IPS-15b (cell line): Measurements from ENCODE around the gene SLCO3A1.

Experiments
- H3K27me3 ChIP-seq: one replicate; pipeline ENCODE4 v1.6.1; 2013; ENCODE audit warnings: low read length; ENCODE audit not compliant: control insufficient read depth, insufficient read depth
- H3K36me3 ChIP-seq: one replicate; pipeline ENCODE4 v1.6.1; 2013; ENCODE audit warnings: low read length; ENCODE audit not compliant: control insufficient read depth, insufficient read depth
- H3K4me1 ChIP-seq: one replicate; pipeline ENCODE4 v1.6.1; 2013; ENCODE audit warnings: mild to moderate bottlenecking, low read length; ENCODE audit not compliant: control insufficient read depth, insufficient read depth
- H3K4me3 ChIP-seq: one replicate; pipeline ENCODE4 v1.5.1; 2013; ENCODE audit warnings: low read depth, low read length
- H3K9ac ChIP-seq: one replicate; pipeline ENCODE4 v1.6.1; 2013; ENCODE audit warnings: low read depth, mild to moderate bottlenecking, low read length
- H3K9me3 ChIP-seq: one replicate; pipeline ENCODE4 v1.6.1; 2013; ENCODE audit warnings: mild to moderate bottlenecking, low read length; ENCODE audit not compliant: control insufficient read depth, insufficient read depth

Gene SLCO3A1

DNA sequence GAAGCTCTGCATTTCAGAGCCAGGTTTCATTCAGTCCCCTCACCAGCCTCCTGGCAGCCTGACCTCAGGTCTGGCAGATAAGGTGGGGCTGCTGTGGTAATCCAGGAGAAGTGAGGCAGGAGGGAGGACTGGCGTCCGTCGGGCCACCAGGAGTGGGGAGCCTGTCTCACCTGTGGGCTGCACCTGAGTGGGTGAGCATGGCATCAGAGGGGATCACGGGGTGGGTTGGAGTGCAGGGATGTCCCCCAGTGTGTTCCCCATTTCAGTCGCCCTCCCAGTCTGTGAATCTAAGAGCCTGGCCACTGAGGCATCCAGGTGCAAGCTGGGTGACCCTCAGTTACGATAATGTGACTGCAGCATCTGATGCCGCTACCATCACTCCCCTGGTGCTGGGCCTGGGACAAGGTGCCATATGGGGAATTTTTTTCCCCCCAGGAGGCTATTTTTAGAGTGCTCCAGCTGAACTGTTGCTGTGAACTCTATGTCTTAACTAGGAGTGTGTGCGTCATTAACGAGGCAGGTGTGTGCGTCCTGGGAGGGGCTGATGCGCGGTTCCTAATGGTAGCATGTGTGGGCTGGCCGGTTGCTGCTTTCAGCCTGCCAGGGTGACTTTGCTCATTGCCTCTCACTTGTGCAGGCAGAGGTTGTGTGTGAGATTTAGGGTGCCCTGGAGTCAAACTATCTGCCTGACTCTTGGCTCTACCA is 165.2 kb downstream of the SLCO3A1 start:
- H3K36me3 ChIP-seq, result no peaks in the 10 kb centered on the region
- no peaks in the 10 kb centered on the region for H3K27me3 ChIP-seq
- H3K4me3 ChIP-seq, result no peak overlapping the region
- peaks cover 2% of the 10 kb centered on the region for H3K4me1 ChIP-seq
- no peak overlapping the region for H3K9ac ChIP-seq
- no peaks in the 10 kb centered on the region for H3K9me3 ChIP-seq

DNA sequence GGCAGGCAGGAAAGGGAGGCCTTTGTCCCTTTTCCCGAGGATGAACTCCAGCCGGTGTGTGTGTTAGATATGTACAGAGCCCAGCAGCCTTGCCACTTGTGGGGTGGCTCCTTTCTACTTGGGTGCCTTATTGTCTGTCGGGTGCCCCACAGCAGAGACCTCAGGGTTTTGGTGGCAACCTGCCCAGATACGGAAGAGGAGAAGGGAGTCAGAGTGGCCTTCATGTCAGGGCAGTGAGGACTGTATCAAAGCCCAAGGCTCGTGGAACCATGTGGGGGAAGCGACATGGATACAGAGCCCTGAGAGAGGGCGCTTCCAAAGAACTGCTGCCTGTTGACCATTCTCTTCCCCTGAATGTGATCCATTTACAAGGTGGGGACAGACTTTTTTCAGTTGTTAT is 166.2 kb downstream of the SLCO3A1 start:
- H3K9me3 ChIP-seq, result no peaks in the 10 kb centered on the region
- H3K4me3 ChIP-seq, result no peak overlapping the region
- no peaks in the 10 kb centered on the region for H3K4me1 ChIP-seq
- no peaks in the 10 kb centered on the region for H3K36me3 ChIP-seq
- no peak overlapping the region for H3K9ac ChIP-seq
- H3K27me3 ChIP-seq, result no peaks in the 10 kb centered on the region

DNA sequence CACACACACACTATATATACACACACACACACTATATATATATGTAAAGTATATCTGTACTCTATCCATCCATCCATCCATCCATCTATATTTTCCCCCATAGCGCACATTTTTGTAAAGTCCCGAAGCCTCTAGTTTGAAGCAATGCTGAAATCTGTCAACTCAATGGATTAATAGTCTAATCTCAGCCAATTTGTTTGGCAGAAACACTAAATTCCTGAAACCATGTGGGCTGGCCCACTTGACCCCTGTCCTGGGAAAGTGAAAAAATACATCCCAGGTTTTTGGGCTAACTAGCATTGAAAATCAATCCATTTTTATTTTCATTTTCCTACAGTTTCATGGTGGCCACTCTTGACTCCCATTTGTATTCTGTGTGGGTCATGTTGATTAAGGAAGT is 166.7 kb downstream of the SLCO3A1 start:
- H3K9ac ChIP-seq, result no peak overlapping the region
- no peaks in the 10 kb centered on the region for H3K36me3 ChIP-seq
- no peaks in the 10 kb centered on the region for H3K27me3 ChIP-seq
- H3K4me3 ChIP-seq, result no peak overlapping the region
- no peaks in the 10 kb centered on the region for H3K9me3 ChIP-seq
- H3K4me1 ChIP-seq, result no peaks in the 10 kb centered on the region

GRCh38 chr15:92020804-92021203 is 167.3 kb downstream of the SLCO3A1 start:
- no peak overlapping the region for H3K9ac ChIP-seq
- no peaks in the 10 kb centered on the region for H3K9me3 ChIP-seq
- H3K4me1 ChIP-seq, result no peaks in the 10 kb centered on the region
- H3K36me3 ChIP-seq, result no peaks in the 10 kb centered on the region
- H3K4me3 ChIP-seq, result no peak overlapping the region
- H3K27me3 ChIP-seq, result no peaks in the 10 kb centered on the region

GRCh38 chr15:92021792-92022191 is 168.3 kb downstream of the SLCO3A1 start:
- no peak overlapping the region for H3K9ac ChIP-seq
- no peaks in the 10 kb centered on the region for H3K27me3 ChIP-seq
- no peaks in the 10 kb centered on the region for H3K9me3 ChIP-seq

GRCh38 chr15:92023965-92024364 is 170.5 kb downstream of the SLCO3A1 start:
- Histone ChIP-seq H3K9ac (no peak overlapping the region), H3K36me3 (no peaks in the 10 kb centered on the region), H3K9me3 (no peaks in the 10 kb centered on the region)

More at GRCh38 chr15:92021792-92022191, 168.3 kb downstream of the SLCO3A1 start:
- H3K36me3 ChIP-seq, result no peaks in the 10 kb centered on the region
- no peak overlapping the region for H3K4me3 ChIP-seq
- H3K4me1 ChIP-seq, result no peaks in the 10 kb centered on the region

GRCh38 chr15:92025706-92026270 is 172.3 kb downstream of the SLCO3A1 start:
- Histone ChIP-seq H3K9ac (no peak overlapping the region), H3K9me3 (no peaks in the 10 kb centered on the region), H3K27me3 (no peaks in the 10 kb centered on the region), H3K4me3 (no peak overlapping the region), H3K4me1 (no peaks in the 10 kb centered on the region), H3K36me3 (no peaks in the 10 kb centered on the region)

More at GRCh38 chr15:92023965-92024364, 170.5 kb downstream of the SLCO3A1 start:
- H3K4me3 ChIP-seq, result no peak overlapping the region
- H3K4me1 ChIP-seq, result no peaks in the 10 kb centered on the region
- H3K27me3 ChIP-seq, result no peaks in the 10 kb centered on the region

DNA sequence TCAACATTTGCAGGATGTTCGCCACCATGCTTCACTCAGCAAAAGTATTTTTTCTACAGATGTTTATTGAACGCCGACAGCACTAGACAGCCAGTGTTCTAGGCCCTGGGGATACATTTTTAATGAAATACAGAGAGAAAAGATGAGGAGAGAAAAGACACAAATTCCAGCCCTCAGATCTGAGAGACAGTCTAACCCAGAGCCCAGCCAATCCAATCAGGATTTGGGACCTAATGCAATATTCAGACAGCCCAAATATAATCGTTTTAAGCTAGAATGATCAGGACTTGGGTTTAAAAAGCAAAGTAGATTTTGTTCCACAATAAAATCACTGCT is 174.8 kb downstream of the SLCO3A1 start:
- Histone ChIP-seq H3K9ac (no peak overlapping the region), H3K4me1 (no peaks in the 10 kb centered on the region), H3K9me3 (no peaks in the 10 kb centered on the region), H3K4me3 (no peak overlapping the region), H3K27me3 (no peaks in the 10 kb centered on the region), H3K36me3 (no peaks in the 10 kb centered on the region)

- no peaks in the 10 kb centered on the region for H3K36me3 ChIP-seq
- no peaks in the 10 kb centered on the region for H3K27me3 ChIP-seq
- no peak overlapping the region for H3K4me3 ChIP-seq
These were observed 176.3 kb downstream of the SLCO3A1 start for GRCh38 chr15:92029767-92030166.

GRCh38 chr15:92033314-92033713 is 179.8 kb downstream of the SLCO3A1 start:
- H3K27me3 ChIP-seq, result no peaks in the 10 kb centered on the region
- no peaks in the 10 kb centered on the region for H3K9me3 ChIP-seq
- no peaks in the 10 kb centered on the region for H3K36me3 ChIP-seq
- peaks cover 9% of the 10 kb centered on the region for H3K4me1 ChIP-seq
- no peak overlapping the region for H3K4me3 ChIP-seq
- no peak overlapping the region for H3K9ac ChIP-seq

More at GRCh38 chr15:92029767-92030166, 176.3 kb downstream of the SLCO3A1 start:
- no peaks in the 10 kb centered on the region for H3K9me3 ChIP-seq
- no peaks in the 10 kb centered on the region for H3K4me1 ChIP-seq
- no peak overlapping the region for H3K9ac ChIP-seq

DNA sequence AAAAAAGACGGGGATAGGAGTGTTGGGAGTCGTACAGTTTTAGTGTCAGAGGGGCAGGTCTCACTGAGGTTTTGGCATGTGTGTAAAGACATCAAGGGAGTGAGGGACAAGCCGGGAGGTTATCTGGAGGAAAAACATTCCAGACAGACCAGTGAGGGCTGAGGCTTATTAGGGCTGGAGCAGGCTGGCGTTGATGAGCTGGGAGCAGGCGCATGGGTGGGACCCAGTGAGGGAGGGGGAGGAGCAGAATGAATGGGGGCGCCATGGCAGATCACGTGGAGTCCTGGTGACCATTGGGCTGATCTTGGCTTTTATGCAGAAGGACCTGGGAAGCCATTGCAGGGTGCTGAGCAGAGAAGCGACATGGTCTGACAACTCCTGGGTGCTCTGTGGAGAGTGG is 180.2 kb downstream of the SLCO3A1 start:
- no peaks in the 10 kb centered on the region for H3K27me3 ChIP-seq
- H3K4me3 ChIP-seq, result no peak overlapping the region
- peaks cover 9% of the 10 kb centered on the region for H3K4me1 ChIP-seq
- no peaks in the 10 kb centered on the region for H3K9me3 ChIP-seq
- H3K9ac ChIP-seq, result no peak overlapping the region
- no peaks in the 10 kb centered on the region for H3K36me3 ChIP-seq

DNA sequence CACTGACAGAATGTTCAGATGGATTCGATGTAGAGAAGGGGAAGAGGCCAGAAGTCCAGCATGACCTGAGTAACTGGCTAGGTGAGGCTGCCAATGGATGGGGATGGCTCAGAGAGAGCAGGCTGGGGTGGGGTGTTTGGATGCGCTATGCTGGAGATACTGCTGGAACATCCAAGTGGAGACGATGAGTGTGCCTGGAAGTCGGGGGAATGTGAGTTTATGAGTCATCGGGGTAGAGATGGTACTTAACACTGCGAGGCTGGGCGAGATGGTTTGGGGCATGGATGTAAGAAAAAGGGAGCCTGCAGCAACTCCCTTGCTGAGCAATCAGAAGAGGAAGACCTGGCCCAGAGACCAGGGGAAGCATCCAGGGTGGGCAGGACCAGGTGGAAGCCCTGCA is 180.7 kb downstream of the SLCO3A1 start:
- Histone ChIP-seq H3K9ac (no peak overlapping the region), H3K4me1 (peaks cover 9% of the 10 kb centered on the region), H3K4me3 (no peak overlapping the region), H3K27me3 (no peaks in the 10 kb centered on the region), H3K9me3 (no peaks in the 10 kb centered on the region), H3K36me3 (no peaks in the 10 kb centered on the region)
